ENCODE measurements around the gene HERC2. TPM values are rescaled to one million over a fixed set of nuclear protein-coding genes. Genes with fewer than 3 reads are reported as not detected.

HERC2 gene
- total and polyA plus RNA-seq, 2 of the 8 experiments (the other 6 are each of a cell fraction or from before 2014, with no cell fraction given), result 83.0 to 88.7 TPM

GRCh38 chr15:28097656-28098359 lies 224.2 kb downstream of the HERC2 start:
- H3K36me3 ChIP-seq (ENCODE audit: control insufficient read depth in 2 of 4, insufficient read depth in 4 of 4, low read length in 3 of 4), result peaks cover 0 to 3% (median 0%) of the 10 kb centered on the region in 4 experiments; a peak in 1 of 8 replicates
- H4K5ac ChIP-seq (ENCODE audit: insufficient read length, low read depth, low read length), result no peak overlapping the region
- WGBS, 2 experiments (ENCODE audit: extremely low coverage in 1 of 2, insufficient coverage in 1 of 2, insufficient read length in 1 of 2, insufficient replicate concordance in 2 of 2, low coverage in 1 of 2, low lambda C conversion rate in 2 of 2, missing lambda C conversion rate in 1 of 2), result 81% methylated on average over 5 of the region's 5 CpGs; no CpG with 5 or more reads in 1 of the 2 experiments
- H3K79me1 ChIP-seq (ENCODE audit: low read depth, low read length), result no peaks in the 10 kb centered on the region; the same call in 1 of the 2 replicates
- no peak overlapping the region for H2AK5ac ChIP-seq (ENCODE audit: low read depth, low read length)
- H2BK20ac ChIP-seq (ENCODE audit: low read length), result no peak overlapping the region
- no peak for DNase-seq (ENCODE audit: low read depth in 1 of 2, low spot score in 2 of 2)
- no peak overlapping the region for H3K14ac ChIP-seq (ENCODE audit: insufficient read length)
- no peaks in the 10 kb centered on the region for H3K9me3 ChIP-seq (ENCODE audit: insufficient read depth in 2 of 2, low read depth in 1 of 2, low read length in 1 of 2)
- no peak overlapping the region for H3K9ac ChIP-seq (replicated peaks in 1 of 4; ENCODE audit: extremely low read depth in 1 of 4, low read depth in 3 of 4, low read length in 3 of 4)
- H3K4me2 ChIP-seq (ENCODE audit: insufficient read depth in 1 of 2, low read depth in 2 of 2, low read length in 2 of 2), result peak overlapping the region in 1 of 2 experiments; percentile 55; a peak in 2 of 4 replicates
- no peak overlapping the region for H3K4ac ChIP-seq (replicated peaks; ENCODE audit: insufficient read length, low read depth, low read length)
- H3K23me2 ChIP-seq (ENCODE audit: low read depth, low read length), result peaks cover 40% of the 10 kb centered on the region
- H3K4me1 ChIP-seq (replicated peaks in 1 of 4; ENCODE audit: control insufficient read depth in 3 of 4, insufficient read depth in 4 of 4, low read length in 3 of 4), result peaks cover 0 to 29% (median 9%) of the 10 kb centered on the region in 4 experiments; a peak in 5 of 7 replicates
- no peak overlapping the region for H4K8ac ChIP-seq (ENCODE audit: extremely low read depth, insufficient read depth, low read length)
- H3K4me3 ChIP-seq (ENCODE audit: extremely low read depth in 1 of 4, insufficient read depth in 2 of 4, low read depth in 3 of 4, low read length in 4 of 4), result peak overlapping the region in 1 of 4 experiments; percentile 56; a peak in 2 of 8 replicates
- no peak overlapping the region for H3K56ac ChIP-seq (replicated peaks; ENCODE audit: insufficient read length, low read depth, low read length)
- no peak overlapping the region for H3K27ac ChIP-seq (ENCODE audit: low read depth, low read length)
- no peak overlapping the region for H2BK15ac ChIP-seq (ENCODE audit: low read length)
- H2AFZ ChIP-seq (ENCODE audit: low read length), result no peak overlapping the region
- no peak overlapping the region for H4K91ac ChIP-seq (replicated peaks; ENCODE audit: insufficient read length, low read length)
- H2BK12ac ChIP-seq (ENCODE audit: low read depth, low read length), result no peak overlapping the region
- no peak for FAIRE-seq
- CTCF ChIA-PET (ENCODE audit: partially characterized antibody), result interaction anchor here (0.8 to 3.8 kb wide), 8 partner anchors 10 to 1124 kb away, joined by 3 to 16 read pairs (median 8); no protein-coding TSS in a partner anchor
- no peak overlapping the region for H3K23ac ChIP-seq (ENCODE audit: insufficient read length)
- no peak overlapping the region for H2BK5ac ChIP-seq (ENCODE audit: low read depth, low read length)
- H3K18ac ChIP-seq (ENCODE audit: extremely low read depth, low read length), result no peak overlapping the region
- peaks cover 43 to 92% (median 78%) of the 10 kb centered on the region in 4 experiments for H3K27me3 ChIP-seq (replicated peaks in 1 of 4; ENCODE audit: control insufficient read depth in 3 of 4, extremely low read depth in 1 of 4, insufficient read depth in 3 of 4, low read length in 3 of 4)
- peaks cover 0 to 20% of the 10 kb centered on the region in 2 experiments for H4K20me1 ChIP-seq (replicated peaks in 1 of 2; ENCODE audit: control insufficient read depth in 1 of 2, insufficient read depth in 2 of 2, low read length in 2 of 2)
- POLR2A ChIA-PET (ENCODE audit: partially characterized antibody), result no interaction called here
- no peaks in the 10 kb centered on the region for H3K79me2 ChIP-seq (ENCODE audit: control insufficient read depth in 1 of 2, insufficient read depth in 2 of 2, low read length in 2 of 2)
- H2BK120ac ChIP-seq (replicated peaks; ENCODE audit: low read depth, low read length), result no peak overlapping the region
- no peak for TF ChIP-seq SP2 (IDR thresholded peaks at IDR 0.05; ENCODE audit: low read length)
- TF ChIP-seq TCF12 (IDR thresholded peaks at IDR 0.05; ENCODE audit: low read depth, low read length), result no peak
- no peak for TF ChIP-seq SP1 (IDR thresholded peaks at IDR 0.05; ENCODE audit: low read depth, low read length)
- TF ChIP-seq RAD21 (IDR thresholded peaks at IDR 0.05 in 1 of 2, conservative IDR thresholded peaks at IDR 0.05 in 1 of 2; ENCODE audit: low read depth in 2 of 2, low read length in 2 of 2), result no peak
- no peak for TF ChIP-seq CREB1 (IDR thresholded peaks at IDR 0.05)
- TF ChIP-seq POU5F1 (IDR thresholded peaks at IDR 0.05; ENCODE audit: low read depth, low read length), result no peak
- TF ChIP-seq ZNF274 (IDR thresholded peaks at IDR 0.05; ENCODE audit: borderline replicate concordance, extremely low read depth, low read length), result no peak
- TF ChIP-seq USF2 (IDR thresholded peaks at IDR 0.05; ENCODE audit: low read length), result no peak
- TF ChIP-seq FOSL1 (IDR thresholded peaks at IDR 0.05; ENCODE audit: insufficient read depth, low read depth, low read length), result no peak
- TF ChIP-seq JUN (IDR thresholded peaks at IDR 0.05; ENCODE audit: low read depth, low read length), result no peak
- no peak for TF ChIP-seq TEAD4 (IDR thresholded peaks at IDR 0.05; ENCODE audit: low read depth, low read length)
- TF ChIP-seq TAF1 (IDR thresholded peaks at IDR 0.05; ENCODE audit: low read depth, low read length), result no peak
- TF ChIP-seq POLR2AphosphoS5 (IDR thresholded peaks at IDR 0.05; ENCODE audit: low read depth, low read length), result no peak
